Stimulated activated naive CD8-positive, alpha-beta T cell treated with anti-CD3 and anti-CD28 coated beads, Interleukin-15, Interleukin-2, amounts not matched to agents 100 U/mL and 50 U/mL, for 24 hours (primary cell): ENCODE results near the gene ALPL.
A peak's percentile ranks its signal among the peaks of the same experiment; 100 is the strongest.
"Not testable (repeated sequence)": the region's sequence is repeated elsewhere in the genome, so short reads cannot be mapped to it uniquely, and the experiment has no call there.

Experiments
- ATAC-seq: fragments of 150-1000 bp; cut with Tn5 transposase; one replicate; pipeline ENCODE4 v1.10.0; 2021
- DNase-seq: peaks from one replicate; pipeline ENCODE4 v3.0.0; 2021

ALPL gene

GRCh38 chr1:21507511-21508270 is 1.5 kb upstream of the ALPL start:
- DNase-seq (no peak), ATAC-seq (no peak)

DNA sequence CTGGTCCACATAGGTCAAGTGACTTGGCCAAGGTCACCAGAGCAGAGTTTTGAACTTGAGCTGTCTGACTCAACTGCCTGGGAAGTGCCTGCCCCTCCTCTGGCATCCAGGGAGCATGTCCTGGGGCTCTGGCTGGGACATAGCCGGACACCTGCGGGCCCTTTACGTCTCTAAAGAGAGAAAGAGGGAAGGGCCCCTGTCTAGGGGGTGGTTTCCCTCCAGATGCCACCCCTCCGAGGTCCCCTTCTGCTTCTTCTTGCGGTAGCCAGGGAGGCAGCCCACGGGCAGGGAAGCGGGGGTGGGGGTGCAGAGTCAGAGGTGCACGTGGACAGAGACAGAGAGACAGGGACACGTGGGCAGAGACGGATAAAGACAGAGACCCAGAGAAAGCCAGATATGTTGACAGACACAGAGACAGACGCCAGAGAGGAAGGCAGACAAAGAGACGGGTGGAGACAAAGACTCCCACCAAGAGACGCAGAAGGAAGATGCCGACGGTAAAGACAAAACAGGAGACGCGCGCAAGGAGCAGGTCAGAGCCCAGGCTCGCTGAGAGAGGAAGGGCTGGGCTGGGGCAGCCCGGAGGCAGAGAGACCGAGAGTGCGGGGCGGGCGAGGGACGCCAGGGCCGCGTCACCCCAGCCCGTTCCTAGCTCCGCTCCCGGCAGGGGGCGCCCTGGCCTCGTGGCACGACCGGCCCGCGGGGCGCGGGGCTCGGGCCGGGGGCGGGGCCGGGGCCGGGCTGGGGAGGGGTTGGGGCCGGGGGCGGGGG is 458 bp upstream of the ALPL start:
- DNase-seq, result peak; percentile 85
- ATAC-seq, result peak; percentile 78

DNA sequence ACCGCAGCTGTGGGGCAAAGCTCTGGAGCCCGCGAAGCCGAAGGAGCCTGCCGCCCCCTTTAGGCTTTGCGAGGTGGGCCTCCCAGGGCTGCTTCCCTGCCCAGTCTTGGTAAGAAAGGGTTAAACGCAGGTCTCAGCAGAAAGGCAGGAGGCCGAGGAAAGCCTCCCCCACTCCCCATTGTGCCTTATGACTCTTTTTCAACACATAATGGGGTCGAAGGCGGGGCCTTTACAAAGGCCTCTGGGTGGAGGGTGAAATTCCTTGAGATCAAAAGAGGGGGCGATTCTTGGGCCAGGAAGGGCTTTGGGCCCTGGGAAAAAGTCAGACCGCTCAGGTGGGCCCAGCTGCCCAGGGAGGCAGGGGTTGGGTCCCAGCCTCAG is 880 bp downstream of the ALPL start:
- ATAC-seq (no peak), DNase-seq (no peak)

DNA sequence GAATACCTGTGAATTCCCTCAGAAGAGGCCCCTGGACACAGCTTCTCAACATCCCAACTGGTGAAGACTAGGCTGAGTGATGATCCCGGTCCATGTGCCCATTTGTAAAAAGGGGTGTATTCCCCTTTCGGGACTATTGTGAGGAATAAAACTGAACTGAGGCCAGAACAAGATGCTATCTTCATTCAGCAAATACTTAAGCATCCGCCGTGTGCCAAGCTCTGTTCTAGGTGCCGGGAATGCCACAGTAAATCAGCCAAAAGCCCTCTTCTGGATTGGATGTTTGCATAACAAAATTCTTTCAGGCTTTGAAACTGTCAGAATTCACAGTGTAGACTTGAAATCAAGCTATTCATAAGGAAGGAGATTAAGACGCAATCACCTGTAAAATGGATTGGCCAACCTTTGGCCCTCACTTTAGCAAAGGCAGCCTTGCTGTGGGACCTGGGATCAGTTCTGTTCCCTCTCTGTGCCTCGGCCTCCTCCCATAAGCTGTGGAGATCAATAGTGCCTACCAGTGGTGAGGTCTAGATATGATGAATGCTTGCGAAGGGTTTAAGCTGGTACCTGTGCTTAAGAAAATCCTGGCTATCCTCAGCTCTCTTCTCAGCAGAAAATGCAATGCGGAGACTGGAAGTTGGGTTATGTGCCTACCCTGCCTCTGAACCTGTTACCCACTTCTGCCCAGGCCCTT is 1.8 kb downstream of the ALPL start:
- DNase-seq (no peak), ATAC-seq (no peak)

GRCh38 chr1:21511579-21512522 is 2.6 kb downstream of the ALPL start:
- DNase-seq (no peak), ATAC-seq (no peak)

GRCh38 chr1:21514245-21514644 is 5.0 kb downstream of the ALPL start:
- ATAC-seq (no peak), DNase-seq (no peak)

GRCh38 chr1:21517161-21517589 is 8.0 kb downstream of the ALPL start:
- DNase-seq (no peak), ATAC-seq (no peak)

GRCh38 chr1:21517660-21518480 is 8.6 kb downstream of the ALPL start:
- DNase-seq, result no peak
- peak; percentile 6 for ATAC-seq

DNA sequence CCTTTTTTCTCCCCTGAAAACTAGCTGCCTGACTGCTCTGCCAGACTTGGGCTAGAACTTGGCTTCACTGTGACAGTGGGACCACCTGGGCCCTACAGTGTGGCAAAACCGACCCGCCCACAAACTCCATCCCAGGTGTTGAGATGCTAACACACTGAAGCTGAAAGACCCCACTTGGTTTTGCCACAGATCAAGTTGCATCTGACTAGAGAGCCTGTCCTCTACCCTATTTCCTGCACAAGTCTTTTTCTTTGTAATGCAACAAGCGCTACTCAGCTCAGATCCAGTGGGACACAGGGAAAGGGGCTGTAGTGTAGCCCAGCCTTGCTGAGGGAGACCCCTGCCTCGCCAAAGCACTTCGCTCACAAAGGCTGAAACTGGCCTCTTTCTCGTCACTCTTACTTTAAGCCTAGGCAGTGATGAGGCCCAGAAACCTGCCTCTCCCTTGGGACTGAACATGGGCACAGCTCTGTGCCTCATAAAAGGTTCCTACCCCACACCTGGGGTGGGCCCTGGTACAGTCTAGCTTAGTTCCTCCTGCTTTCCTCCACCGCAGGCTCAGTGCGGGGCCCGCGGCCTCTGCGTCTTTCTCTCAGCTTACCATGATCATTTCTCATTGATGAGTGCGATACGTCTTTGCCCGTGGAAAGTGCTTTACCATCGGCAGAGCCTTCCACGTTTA is 9.7 kb downstream of the ALPL start:
- DNase-seq (no peak), ATAC-seq (peak; percentile 38)

- not testable (repeated sequence) for ATAC-seq, DNase-seq
Observed at GRCh38 chr1:21519486-21520070, 10.4 kb downstream of the ALPL start.

GRCh38 chr1:21520899-21521716 is 11.9 kb downstream of the ALPL start:
- ATAC-seq (no peak), DNase-seq (no peak)

DNA sequence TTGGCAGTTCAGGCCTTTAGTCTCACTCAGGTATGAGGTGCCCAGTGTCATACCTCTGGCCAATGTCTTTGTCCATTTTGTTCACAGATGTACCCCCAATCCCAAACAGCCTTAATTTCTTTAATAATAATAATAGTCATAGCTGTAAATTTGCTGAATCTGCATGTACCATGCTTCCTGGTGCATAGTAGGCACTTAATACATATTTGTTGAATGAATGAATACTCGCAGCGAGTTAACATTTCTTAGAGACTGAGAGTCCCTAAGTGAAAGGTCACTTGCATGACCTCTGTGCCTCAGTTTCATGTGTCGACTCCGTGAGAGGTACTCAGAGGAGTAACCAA is 12.5 kb downstream of the ALPL start:
- no peak for ATAC-seq
- no peak for DNase-seq

GRCh38 chr1:21522525-21523038 is 13.4 kb downstream of the ALPL start:
- DNase-seq (no peak), ATAC-seq (no peak)

DNA sequence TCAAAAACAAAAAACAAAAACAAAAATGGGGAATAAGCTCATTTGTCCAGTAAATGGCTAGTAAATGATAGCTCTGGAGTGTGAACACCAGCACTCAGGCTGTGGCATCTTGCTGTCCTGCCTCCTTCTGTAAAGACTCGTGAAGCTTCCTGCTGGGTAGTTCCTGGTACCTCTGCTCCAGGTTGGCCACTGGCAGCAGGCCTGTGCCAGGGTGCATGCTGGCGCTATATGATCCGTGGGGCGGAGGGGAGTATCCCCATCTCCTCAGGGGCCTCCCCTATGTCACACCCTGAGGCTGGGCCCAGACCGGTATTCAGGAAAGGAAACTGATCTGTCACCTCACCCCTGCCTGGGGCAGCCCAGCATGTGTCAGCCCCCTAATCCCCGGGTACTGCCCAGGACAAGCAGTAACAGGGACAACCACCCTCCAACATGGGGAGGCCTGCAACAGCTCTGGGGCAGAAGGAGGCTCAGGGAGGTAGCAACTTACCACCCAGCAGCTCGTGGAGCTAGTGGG is 14.1 kb downstream of the ALPL start:
- DNase-seq (no peak), ATAC-seq (peak; percentile 57)

DNA sequence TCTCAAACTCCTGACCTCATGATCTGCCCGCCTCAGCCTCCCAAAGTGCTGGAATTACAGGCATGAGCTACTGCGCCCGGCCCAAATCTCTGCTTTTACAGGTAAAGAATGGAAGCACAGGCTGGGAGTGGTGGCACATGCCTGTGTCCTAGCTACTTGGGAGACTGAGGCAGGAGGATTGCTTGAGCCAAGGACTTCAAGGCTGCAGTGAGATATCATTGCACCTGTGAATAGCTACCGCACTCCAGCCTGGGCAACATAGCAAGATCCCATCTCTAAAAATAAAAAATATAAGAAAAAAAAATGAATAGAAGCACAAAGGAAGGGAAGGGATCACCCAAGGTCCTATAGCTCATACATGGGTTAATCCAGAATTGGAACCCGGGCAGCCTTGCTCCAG is 15.0 kb downstream of the ALPL start:
- no peak for DNase-seq
- ATAC-seq, result no peak

DNA sequence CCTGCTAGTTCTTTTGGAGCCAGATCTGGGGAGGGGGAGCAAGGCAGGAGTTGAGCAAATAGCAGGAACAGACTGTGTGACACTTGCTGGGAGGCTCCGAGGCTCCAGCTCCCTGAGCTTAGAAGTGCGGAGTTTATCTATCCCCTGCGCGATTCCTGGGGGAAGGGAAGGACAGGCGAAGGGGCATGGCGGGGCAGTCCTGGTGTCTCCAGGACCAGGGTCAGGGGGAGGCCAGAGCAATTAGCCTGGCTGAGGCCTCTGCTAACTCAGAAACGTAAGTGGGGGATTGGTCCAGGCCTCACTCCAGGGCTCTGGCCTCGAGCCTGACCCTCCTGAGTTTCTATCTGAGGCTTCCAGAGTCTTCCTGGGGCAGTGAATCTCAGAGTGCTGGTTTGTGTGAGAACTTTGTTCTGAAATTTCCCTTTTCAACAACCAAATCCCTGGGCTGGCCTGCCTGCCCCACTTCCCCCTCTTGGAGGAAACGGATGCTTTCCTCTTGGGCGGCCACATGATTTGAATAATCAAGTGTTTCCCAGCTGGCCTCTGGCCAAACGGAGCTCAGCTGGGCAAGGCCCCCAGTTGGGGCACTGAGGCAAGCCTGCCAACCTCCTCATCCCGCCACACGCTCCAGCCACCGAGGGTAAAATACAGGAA is 15.6 kb downstream of the ALPL start:
- DNase-seq, result no peak

GRCh38 chr1:21525340-21525717 is 16.1 kb downstream of the ALPL start:
- no peak for DNase-seq
- no peak for ATAC-seq

More for the DNA sequence above, 15.6 kb downstream of the ALPL start:
- no peak for ATAC-seq

DNA sequence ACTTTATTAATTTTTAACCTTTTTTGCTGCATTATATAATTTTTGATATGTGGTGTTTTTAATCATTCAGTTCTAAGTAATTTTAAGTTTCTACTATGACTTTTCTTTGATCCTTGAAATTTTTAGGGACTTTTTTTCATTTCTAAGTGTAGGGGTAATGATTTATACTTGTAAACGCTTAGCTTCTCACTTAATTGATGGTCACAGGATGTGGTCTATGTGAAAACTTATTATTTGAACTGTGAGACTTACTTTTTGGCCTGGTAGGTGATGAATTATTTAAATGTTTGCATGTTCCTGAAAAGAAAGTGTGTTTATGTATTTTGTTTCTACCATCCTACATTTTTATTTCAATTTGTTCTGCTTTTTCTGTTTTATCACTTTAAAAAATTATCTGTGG is 17.2 kb downstream of the ALPL start:
- ATAC-seq, result no peak
- no peak for DNase-seq
